HepG2 (cell line): Measurements from ENCODE around the gene SSX2IP. TPM values are rescaled to one million over a fixed set of nuclear protein-coding genes. Genes with fewer than 3 reads are reported as not detected.
A peak's percentile ranks its signal among the peaks of the same experiment; 100 is the strongest.

Experiments
- KDM6A ChIP-seq: IDR thresholded peaks from 2 replicates; pipeline ENCODE4 v1.6.1; 2016; ENCODE audit warnings: low read depth
- MED8 ChIP-seq: sonication (generic); formaldehyde crosslinking; IDR thresholded peaks from 2 replicates; pipeline ENCODE4 v1.8.1; 2023; ENCODE audit warnings: mild to moderate bottlenecking, missing genetic modification reagents; ENCODE audit not compliant: insufficient replicate concordance
- POLR2A ChIP-seq, 2 experiments: IDR thresholded peaks; 2 replicates each; pipeline ENCODE4 v1.6.1; 2011; ENCODE audit warnings: low read depth in 2 of 2, low read length in 2 of 2, mild to moderate bottlenecking in 1 of 2, moderate library complexity in 1 of 2; ENCODE audit not compliant: insufficient read depth in 1 of 2
- SETDB1 ChIP-seq: sonication (generic); formaldehyde crosslinking; IDR thresholded peaks from 2 replicates; pipeline ENCODE4 v1.5.1; 2020; ENCODE audit warnings: missing genetic modification reagents, mild to moderate bottlenecking, borderline replicate concordance
- TARDBP ChIP-seq: sonication (generic); formaldehyde crosslinking; IDR thresholded peaks from 2 replicates; pipeline ENCODE4 v1.8.0; 2022; ENCODE audit warnings: mild to moderate bottlenecking, missing genetic modification reagents
- THAP11 ChIP-seq: IDR thresholded peaks from 2 replicates; pipeline ENCODE4 v1.6.1; 2016; ENCODE audit warnings: missing biosample characterization, missing genetic modification reagents
- ZNF225 ChIP-seq: sonication (generic); formaldehyde crosslinking; IDR thresholded peaks from 2 replicates; pipeline ENCODE4 v1.4.0; 2020; ENCODE audit warnings: mild to moderate bottlenecking, missing genetic modification reagents
- ZNF24 ChIP-seq: fragments of 450-650 bp; IDR thresholded peaks from 2 replicates; pipeline ENCODE4 v1.6.1; 2017; ENCODE audit warnings: antibody characterized with exemption, mild to moderate bottlenecking
- ZNF343 ChIP-seq: sonication (generic); formaldehyde crosslinking; IDR thresholded peaks from 2 replicates; pipeline ENCODE4 v1.4.0; 2020; ENCODE audit warnings: mild to moderate bottlenecking, missing genetic modification reagents
- ZNF501 ChIP-seq: sonication (generic); formaldehyde crosslinking; IDR thresholded peaks from 2 replicates; pipeline ENCODE4 v1.5.1; 2020; ENCODE audit warnings: mild to moderate bottlenecking, moderate library complexity, missing genetic modification reagents
- ZNF547 ChIP-seq: sonication (generic); formaldehyde crosslinking; IDR thresholded peaks from 2 replicates; pipeline ENCODE4 v1.5.1; 2020; ENCODE audit warnings: mild to moderate bottlenecking, missing genetic modification reagents
- ZNF629 ChIP-seq: sonication (generic); formaldehyde crosslinking; conservative IDR thresholded peaks from 2 replicates; pipeline ENCODE4 v1.5.0; 2020; ENCODE audit warnings: missing genetic modification reagents
- polyA plus RNA-seq, 8 experiments: library from polyadenylated mRNA; depleted of rRNA in 3 of 8; stranded (reverse) in 7 of 8; unstranded in 1 of 8; fragments of >200 nt; fragmentation: Illumina TruSeq in 4 of 8; extraction: Trizol in 4 of 8; gene quantifications; 2 replicates each; pipeline versions ENCODE4 v1.2.1 to v1.2.3, GENCODE V29; 2011 to 2016; ENCODE audit warnings: low read depth in 4 of 8, missing spikeins in 1 of 8, mixed read lengths in 1 of 8; ENCODE audit not compliant: insufficient read depth in 1 of 8
- total RNA-seq, 5 experiments: library from RNA; depleted of rRNA; stranded (reverse); fragments of >200 nt; fragmentation: Illumina TruSeq; extraction: Trizol; gene quantifications; 2 replicates each; pipeline ENCODE4 v1.2.3, GENCODE V29; 2016; ENCODE audit warnings: low read depth in 1 of 5
- TF ChIP-seq, protein P1 (sequence below), 2 experiments: IDR thresholded peaks; 2 replicates each; pipeline ENCODE4 v1.6.1; 2011 to 2012; ENCODE audit warnings: low read length in 2 of 2, borderline replicate concordance in 1 of 2, low read depth in 1 of 2, mild to moderate bottlenecking in 1 of 2, moderate library complexity in 1 of 2
- TF ChIP-seq, protein P2 (sequence below): sonication (generic); formaldehyde crosslinking; IDR thresholded peaks from 2 replicates; pipeline ENCODE4 v1.4.0; 2020; ENCODE audit warnings: missing genetic modification reagents, borderline replicate concordance
- TF ChIP-seq, protein P3 (sequence below): sonication (generic); formaldehyde crosslinking; IDR thresholded peaks from 2 replicates; pipeline ENCODE4 v1.8.1; 2023; ENCODE audit warnings: mild to moderate bottlenecking, missing genetic modification reagents, borderline replicate concordance
- TF ChIP-seq, protein P4 (sequence below): IDR thresholded peaks from 2 replicates; pipeline ENCODE4 v1.6.1; 2018; ENCODE audit warnings: missing genetic modification reagents
- TF ChIP-seq, protein P5 (sequence below): sonication (generic); formaldehyde crosslinking; IDR thresholded peaks from 2 replicates; pipeline ENCODE4 v1.4.0; 2020; ENCODE audit warnings: mild to moderate bottlenecking, missing genetic modification reagents, borderline replicate concordance
- TF ChIP-seq, protein P6 (sequence below): sonication (generic); formaldehyde crosslinking; IDR thresholded peaks from 2 replicates; pipeline ENCODE4 v1.4.0; 2020; ENCODE audit warnings: mild to moderate bottlenecking, missing genetic modification reagents

SSX2IP gene
- total and polyA plus RNA-seq, 2 of the 13 experiments (the other 11 are each of a cell fraction or from before 2014, with no cell fraction given) = 2.7 to 23.7 TPM

DNA sequence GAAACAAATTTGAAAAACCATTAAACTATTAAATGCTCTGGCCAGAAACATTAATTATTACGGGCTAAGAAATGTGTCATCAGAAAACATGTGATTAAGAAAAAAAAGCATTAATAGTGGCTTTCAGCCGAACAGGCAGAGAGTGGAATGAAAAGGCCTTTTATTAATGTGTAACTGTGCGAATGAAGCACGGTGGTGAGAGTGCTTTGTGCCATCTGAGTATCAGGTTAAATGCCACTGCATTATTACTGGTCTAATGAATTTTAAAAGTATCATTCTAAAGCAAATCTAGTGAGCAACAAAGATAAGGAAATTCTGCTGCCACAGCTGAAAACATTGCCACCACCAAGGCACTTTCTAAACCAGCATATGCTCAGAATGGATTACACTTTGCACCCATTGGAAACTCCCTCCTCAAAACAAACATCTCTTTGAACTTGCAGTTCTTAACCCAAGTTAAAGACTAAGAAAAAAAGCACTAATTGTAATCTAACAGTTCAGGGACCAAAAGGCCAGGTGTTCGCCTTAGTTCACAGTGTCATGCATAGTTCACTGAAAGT lies 30.0 kb upstream of the SSX2IP start (continued):
- TF ChIP-seq, protein P1, sequence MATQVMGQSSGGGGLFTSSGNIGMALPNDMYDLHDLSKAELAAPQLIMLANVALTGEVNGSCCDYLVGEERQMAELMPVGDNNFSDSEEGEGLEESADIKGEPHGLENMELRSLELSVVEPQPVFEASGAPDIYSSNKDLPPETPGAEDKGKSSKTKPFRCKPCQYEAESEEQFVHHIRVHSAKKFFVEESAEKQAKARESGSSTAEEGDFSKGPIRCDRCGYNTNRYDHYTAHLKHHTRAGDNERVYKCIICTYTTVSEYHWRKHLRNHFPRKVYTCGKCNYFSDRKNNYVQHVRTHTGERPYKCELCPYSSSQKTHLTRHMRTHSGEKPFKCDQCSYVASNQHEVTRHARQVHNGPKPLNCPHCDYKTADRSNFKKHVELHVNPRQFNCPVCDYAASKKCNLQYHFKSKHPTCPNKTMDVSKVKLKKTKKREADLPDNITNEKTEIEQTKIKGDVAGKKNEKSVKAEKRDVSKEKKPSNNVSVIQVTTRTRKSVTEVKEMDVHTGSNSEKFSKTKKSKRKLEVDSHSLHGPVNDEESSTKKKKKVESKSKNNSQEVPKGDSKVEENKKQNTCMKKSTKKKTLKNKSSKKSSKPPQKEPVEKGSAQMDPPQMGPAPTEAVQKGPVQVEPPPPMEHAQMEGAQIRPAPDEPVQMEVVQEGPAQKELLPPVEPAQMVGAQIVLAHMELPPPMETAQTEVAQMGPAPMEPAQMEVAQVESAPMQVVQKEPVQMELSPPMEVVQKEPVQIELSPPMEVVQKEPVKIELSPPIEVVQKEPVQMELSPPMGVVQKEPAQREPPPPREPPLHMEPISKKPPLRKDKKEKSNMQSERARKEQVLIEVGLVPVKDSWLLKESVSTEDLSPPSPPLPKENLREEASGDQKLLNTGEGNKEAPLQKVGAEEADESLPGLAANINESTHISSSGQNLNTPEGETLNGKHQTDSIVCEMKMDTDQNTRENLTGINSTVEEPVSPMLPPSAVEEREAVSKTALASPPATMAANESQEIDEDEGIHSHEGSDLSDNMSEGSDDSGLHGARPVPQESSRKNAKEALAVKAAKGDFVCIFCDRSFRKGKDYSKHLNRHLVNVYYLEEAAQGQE (IDR thresholded peaks at IDR 0.05; ENCODE audit: borderline replicate concordance in 1 of 2, low read depth in 1 of 2, low read length in 2 of 2) = peak in 1 of 2 experiments; percentile 66; a peak in 1 of 4 replicates
- TF ChIP-seq, protein P2, sequence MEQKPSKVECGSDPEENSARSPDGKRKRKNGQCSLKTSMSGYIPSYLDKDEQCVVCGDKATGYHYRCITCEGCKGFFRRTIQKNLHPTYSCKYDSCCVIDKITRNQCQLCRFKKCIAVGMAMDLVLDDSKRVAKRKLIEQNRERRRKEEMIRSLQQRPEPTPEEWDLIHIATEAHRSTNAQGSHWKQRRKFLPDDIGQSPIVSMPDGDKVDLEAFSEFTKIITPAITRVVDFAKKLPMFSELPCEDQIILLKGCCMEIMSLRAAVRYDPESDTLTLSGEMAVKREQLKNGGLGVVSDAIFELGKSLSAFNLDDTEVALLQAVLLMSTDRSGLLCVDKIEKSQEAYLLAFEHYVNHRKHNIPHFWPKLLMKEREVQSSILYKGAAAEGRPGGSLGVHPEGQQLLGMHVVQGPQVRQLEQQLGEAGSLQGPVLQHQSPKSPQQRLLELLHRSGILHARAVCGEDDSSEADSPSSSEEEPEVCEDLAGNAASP = peak; percentile 51; the same call in 1 of the 2 replicates
- TF ChIP-seq, protein P3, sequence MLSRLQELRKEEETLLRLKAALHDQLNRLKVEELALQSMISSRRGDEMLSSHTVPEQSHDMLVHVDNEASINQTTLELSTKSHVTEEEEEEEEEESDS = no peak
- TF ChIP-seq KDM6A (CRISPR knock-in tag) = peak; percentile 90
- TF ChIP-seq, protein P4, sequence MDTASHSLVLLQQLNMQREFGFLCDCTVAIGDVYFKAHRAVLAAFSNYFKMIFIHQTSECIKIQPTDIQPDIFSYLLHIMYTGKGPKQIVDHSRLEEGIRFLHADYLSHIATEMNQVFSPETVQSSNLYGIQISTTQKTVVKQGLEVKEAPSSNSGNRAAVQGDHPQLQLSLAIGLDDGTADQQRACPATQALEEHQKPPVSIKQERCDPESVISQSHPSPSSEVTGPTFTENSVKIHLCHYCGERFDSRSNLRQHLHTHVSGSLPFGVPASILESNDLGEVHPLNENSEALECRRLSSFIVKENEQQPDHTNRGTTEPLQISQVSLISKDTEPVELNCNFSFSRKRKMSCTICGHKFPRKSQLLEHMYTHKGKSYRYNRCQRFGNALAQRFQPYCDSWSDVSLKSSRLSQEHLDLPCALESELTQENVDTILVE (CRISPR knock-in tag) = no peak
- no peak for TF ChIP-seq THAP11 (CRISPR knock-in tag)
- TF ChIP-seq POLR2A (IDR thresholded peaks at IDR 0.05; ENCODE audit: insufficient read depth in 1 of 2, low read depth in 2 of 2, low read length in 2 of 2) = peak in 1 of 2 experiments; percentile 51; a peak in 2 of 4 replicates
- TF ChIP-seq ZNF225 = no peak
- TF ChIP-seq TARDBP = peak; percentile 68; the same call in 1 of the 2 replicates
- no peak for TF ChIP-seq MED8
- TF ChIP-seq, protein P5, sequence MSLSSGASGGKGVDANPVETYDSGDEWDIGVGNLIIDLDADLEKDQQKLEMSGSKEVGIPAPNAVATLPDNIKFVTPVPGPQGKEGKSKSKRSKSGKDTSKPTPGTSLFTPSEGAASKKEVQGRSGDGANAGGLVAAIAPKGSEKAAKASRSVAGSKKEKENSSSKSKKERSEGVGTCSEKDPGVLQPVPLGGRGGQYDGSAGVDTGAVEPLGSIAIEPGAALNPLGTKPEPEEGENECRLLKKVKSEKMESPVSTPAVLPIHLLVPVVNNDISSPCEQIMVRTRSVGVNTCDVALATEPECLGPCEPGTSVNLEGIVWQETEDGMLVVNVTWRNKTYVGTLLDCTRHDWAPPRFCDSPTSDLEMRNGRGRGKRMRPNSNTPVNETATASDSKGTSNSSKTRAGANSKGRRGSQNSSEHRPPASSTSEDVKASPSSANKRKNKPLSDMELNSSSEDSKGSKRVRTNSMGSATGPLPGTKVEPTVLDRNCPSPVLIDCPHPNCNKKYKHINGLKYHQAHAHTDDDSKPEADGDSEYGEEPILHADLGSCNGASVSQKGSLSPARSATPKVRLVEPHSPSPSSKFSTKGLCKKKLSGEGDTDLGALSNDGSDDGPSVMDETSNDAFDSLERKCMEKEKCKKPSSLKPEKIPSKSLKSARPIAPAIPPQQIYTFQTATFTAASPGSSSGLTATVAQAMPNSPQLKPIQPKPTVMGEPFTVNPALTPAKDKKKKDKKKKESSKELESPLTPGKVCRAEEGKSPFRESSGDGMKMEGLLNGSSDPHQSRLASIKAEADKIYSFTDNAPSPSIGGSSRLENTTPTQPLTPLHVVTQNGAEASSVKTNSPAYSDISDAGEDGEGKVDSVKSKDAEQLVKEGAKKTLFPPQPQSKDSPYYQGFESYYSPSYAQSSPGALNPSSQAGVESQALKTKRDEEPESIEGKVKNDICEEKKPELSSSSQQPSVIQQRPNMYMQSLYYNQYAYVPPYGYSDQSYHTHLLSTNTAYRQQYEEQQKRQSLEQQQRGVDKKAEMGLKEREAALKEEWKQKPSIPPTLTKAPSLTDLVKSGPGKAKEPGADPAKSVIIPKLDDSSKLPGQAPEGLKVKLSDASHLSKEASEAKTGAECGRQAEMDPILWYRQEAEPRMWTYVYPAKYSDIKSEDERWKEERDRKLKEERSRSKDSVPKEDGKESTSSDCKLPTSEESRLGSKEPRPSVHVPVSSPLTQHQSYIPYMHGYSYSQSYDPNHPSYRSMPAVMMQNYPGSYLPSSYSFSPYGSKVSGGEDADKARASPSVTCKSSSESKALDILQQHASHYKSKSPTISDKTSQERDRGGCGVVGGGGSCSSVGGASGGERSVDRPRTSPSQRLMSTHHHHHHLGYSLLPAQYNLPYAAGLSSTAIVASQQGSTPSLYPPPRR (CRISPR knock-in tag) = peak; percentile 57; the same call in 1 of the 2 replicates
- no peak for TF ChIP-seq SETDB1
- peak; percentile 56 for TF ChIP-seq ZNF629 (CRISPR knock-in tag)
- TF ChIP-seq ZNF547 (CRISPR knock-in tag) = no peak
- no peak for TF ChIP-seq ZNF24
- TF ChIP-seq ZNF343 (CRISPR knock-in tag) = no peak
- no peak for TF ChIP-seq ZNF501 (CRISPR knock-in tag)
- TF ChIP-seq, protein P6, sequence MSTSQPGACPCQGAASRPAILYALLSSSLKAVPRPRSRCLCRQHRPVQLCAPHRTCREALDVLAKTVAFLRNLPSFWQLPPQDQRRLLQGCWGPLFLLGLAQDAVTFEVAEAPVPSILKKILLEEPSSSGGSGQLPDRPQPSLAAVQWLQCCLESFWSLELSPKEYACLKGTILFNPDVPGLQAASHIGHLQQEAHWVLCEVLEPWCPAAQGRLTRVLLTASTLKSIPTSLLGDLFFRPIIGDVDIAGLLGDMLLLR (CRISPR knock-in tag) = no peak
